Smooth muscle cell (in vitro differentiated cells): ENCODE measurements around the gene ACAP2. TPM values are rescaled to one million over a fixed set of nuclear protein-coding genes. Genes with fewer than 3 reads are reported as not detected.
A peak's percentile ranks its signal among the peaks of the same experiment; 100 is the strongest.
"Not testable (repeated sequence)": the region's sequence is repeated elsewhere in the genome, so short reads cannot be mapped to it uniquely, and the experiment has no call there.

Experiments used
- DNase-seq: peaks from one replicate; lab custom pipeline; 2025; ENCODE audit not compliant: unreplicated experiment; lab: John Stamatoyannopoulos, UW
- H2AFZ ChIP-seq: fragments of 200-600 bp; sonication (generic); 2 replicates; pipeline ENCODE4 v1.6.0; 2016; ENCODE audit warnings: antibody characterized with exemption, low read depth, mild to moderate bottlenecking
- H3F3A ChIP-seq: fragments of 200-600 bp; sonication (generic); 2 replicates; pipeline ENCODE4 v1.6.0; 2017; ENCODE audit warnings: antibody characterized with exemption, low read depth
- H3K27ac ChIP-seq: fragments of 200-600 bp; sonication (generic); 2 replicates; pipeline ENCODE4 v1.5.1; 2016; ENCODE audit warnings: low read depth, mild to moderate bottlenecking
- H3K27me3 ChIP-seq: fragments of 200-600 bp; sonication (generic); 2 replicates; pipeline ENCODE4 v1.6.1; 2016; ENCODE audit warnings: low read depth, mild to moderate bottlenecking
- H3K36me3 ChIP-seq: fragments of 200-600 bp; sonication (generic); 2 replicates; pipeline ENCODE4 v1.5.1; 2016; ENCODE audit warnings: low read depth
- H3K4me1 ChIP-seq: fragments of 200-600 bp; sonication (generic); 2 replicates; pipeline ENCODE4 v1.5.1; 2016; ENCODE audit warnings: low read depth
- H3K4me2 ChIP-seq: fragments of 200-600 bp; sonication (generic); 2 replicates; pipeline ENCODE4 v1.6.0; 2016; ENCODE audit warnings: mild to moderate bottlenecking
- H3K4me3 ChIP-seq: fragments of 200-600 bp; sonication (generic); 2 replicates; pipeline ENCODE4 v1.5.1; 2016; ENCODE audit warnings: mild to moderate bottlenecking
- H3K79me2 ChIP-seq: fragments of 200-600 bp; sonication (generic); 2 replicates; pipeline ENCODE4 v1.6.0; 2016; ENCODE audit warnings: low read depth, mild to moderate bottlenecking
- H3K9ac ChIP-seq: fragments of 200-600 bp; sonication (generic); 2 replicates; pipeline ENCODE4 v1.6.0; 2016; ENCODE audit warnings: low read depth
- H3K9me3 ChIP-seq: fragments of 200-600 bp; sonication (generic); replicated peaks from 2 replicates; pipeline ENCODE4 v1.5.1; 2016; ENCODE audit warnings: low read depth
- H4K20me1 ChIP-seq: fragments of 200-600 bp; sonication (generic); 2 replicates; pipeline ENCODE4 v1.6.0; 2016; ENCODE audit warnings: low read depth
- WGBS: methylation state at CpG from one replicate; pipeline ENCODE4 v1.1.7; 2016; ENCODE audit warnings: low lambda C conversion rate; 5-methylcytosine and 5-hydroxymethylcytosine counted together
- polyA plus RNA-seq: library from polyadenylated mRNA; unstranded; fragments of >200 nt; fragmentation: Nextera tagmentation; extraction: Ambion mirVana; gene quantifications from 2 replicates; pipeline ENCODE4 v1.2.1, GENCODE V29; 2016
- total RNA-seq: library from RNA; depleted of rRNA; stranded (reverse); fragments of >200 nt; gene quantifications from 2 replicates; pipeline ENCODE4 v1.2.3, GENCODE V29; 2014
- TF ChIP-seq, protein P1 (sequence below): fragments of 200-600 bp; sonication (generic); IDR thresholded peaks from 2 replicates; pipeline ENCODE4 v1.5.1; 2017; ENCODE audit warnings: borderline replicate concordance, mild to moderate bottlenecking, antibody characterized with exemption; ENCODE audit not compliant: insufficient read depth, poor library complexity, severe bottlenecking

The ACAP2 gene
- total and polyA plus RNA-seq, 2 experiments from 2014 or later = 19.8 to 41.8 TPM

DNA sequence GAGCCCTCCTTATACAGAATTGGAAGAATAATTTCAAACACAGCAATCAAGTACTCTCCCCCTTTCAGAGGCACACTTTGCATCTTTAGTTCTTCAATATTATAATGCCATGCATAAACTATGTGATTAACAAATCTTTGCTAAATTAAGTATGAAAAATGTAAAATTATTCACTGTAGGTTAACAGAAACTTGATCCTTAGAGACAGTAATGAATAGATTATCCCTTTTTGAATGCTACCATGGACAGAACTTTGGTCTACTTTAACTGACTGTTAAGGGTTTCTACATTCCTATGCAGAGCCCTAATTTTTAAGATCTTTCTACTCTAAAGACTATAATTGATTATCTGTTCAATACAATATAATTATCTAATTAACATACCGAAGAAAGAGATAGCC, 146.2 kb downstream of the ACAP2 start:
- H3K36me3 ChIP-seq = peaks cover 10% of the 10 kb centered on the region
- no peak overlapping the region for H3K27ac ChIP-seq
- no peaks in the 10 kb centered on the region for H4K20me1 ChIP-seq
- WGBS = 97% methylated on average over 1 of the region's 1 CpG
- H3K4me3 ChIP-seq = no peak overlapping the region
- H3K9ac ChIP-seq = no peak overlapping the region
- no peaks in the 10 kb centered on the region for H3F3A ChIP-seq
- no peaks in the 10 kb centered on the region for H3K79me2 ChIP-seq
- TF ChIP-seq, protein P1, sequence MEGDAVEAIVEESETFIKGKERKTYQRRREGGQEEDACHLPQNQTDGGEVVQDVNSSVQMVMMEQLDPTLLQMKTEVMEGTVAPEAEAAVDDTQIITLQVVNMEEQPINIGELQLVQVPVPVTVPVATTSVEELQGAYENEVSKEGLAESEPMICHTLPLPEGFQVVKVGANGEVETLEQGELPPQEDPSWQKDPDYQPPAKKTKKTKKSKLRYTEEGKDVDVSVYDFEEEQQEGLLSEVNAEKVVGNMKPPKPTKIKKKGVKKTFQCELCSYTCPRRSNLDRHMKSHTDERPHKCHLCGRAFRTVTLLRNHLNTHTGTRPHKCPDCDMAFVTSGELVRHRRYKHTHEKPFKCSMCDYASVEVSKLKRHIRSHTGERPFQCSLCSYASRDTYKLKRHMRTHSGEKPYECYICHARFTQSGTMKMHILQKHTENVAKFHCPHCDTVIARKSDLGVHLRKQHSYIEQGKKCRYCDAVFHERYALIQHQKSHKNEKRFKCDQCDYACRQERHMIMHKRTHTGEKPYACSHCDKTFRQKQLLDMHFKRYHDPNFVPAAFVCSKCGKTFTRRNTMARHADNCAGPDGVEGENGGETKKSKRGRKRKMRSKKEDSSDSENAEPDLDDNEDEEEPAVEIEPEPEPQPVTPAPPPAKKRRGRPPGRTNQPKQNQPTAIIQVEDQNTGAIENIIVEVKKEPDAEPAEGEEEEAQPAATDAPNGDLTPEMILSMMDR = no peak
- DNase-seq = no peak
- H3K27me3 ChIP-seq = no peaks in the 10 kb centered on the region
- H3K4me1 ChIP-seq = no peaks in the 10 kb centered on the region
- no peak overlapping the region for H2AFZ ChIP-seq
- no peak overlapping the region for H3K4me2 ChIP-seq
- H3K9me3 ChIP-seq = no peaks in the 10 kb centered on the region

DNA sequence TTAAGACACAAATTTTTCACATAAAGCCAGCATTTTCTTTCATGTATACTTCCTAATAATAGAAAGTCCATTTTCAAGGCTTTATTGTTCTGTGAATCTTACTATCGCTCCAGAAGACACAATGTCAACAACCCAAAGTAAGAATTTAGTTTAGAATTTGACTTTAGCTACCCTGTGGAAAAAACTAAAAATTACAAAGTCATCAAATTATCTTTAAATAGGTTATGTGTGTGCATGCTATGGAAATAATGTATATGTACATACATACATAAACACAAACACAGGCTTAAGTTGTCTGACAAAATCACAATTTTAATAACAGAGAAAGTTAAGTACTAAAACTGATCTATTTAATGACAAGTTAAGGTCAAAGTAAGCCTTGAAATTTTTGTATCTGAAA, 151.7 kb downstream of the ACAP2 start:
- Histone ChIP-seq H4K20me1 (no peaks in the 10 kb centered on the region), H3K27ac (no peak overlapping the region), H3K4me2 (no peak overlapping the region), H3K27me3 (no peaks in the 10 kb centered on the region), H3K79me2 (no peaks in the 10 kb centered on the region), H3K36me3 (peaks cover 5% of the 10 kb centered on the region), H3K9me3 (no peaks in the 10 kb centered on the region), H2AFZ (no peak overlapping the region), H3K4me3 (no peak overlapping the region), H3F3A (no peaks in the 10 kb centered on the region), H3K9ac (no peak overlapping the region), H3K4me1 (no peaks in the 10 kb centered on the region)
- TF ChIP-seq, protein P1 = no peak
- no peak for DNase-seq
- WGBS = 96% methylated on average over 1 of the region's 1 CpG

DNA sequence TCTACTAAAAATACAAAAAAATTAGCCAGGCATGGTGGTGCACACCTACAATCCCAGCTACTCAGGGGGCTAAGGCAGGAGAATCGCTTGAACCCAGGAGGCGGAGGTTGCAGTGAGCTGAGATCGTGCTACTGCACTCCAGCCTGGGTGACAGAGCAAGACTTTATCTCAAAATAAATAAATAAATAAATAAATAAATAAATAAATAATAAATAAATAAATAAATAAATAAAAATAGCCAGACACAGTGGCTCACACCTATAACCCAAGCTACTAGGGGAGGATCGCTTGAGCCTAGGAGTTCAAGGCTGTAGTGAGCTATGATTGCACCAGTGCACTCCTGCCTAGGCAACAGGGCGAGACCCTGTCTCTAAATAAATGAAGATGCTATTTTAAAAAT, 152.2 kb downstream of the ACAP2 start:
- H3K4me3 ChIP-seq, H3K79me2 ChIP-seq, H3K9me3 ChIP-seq, H3F3A ChIP-seq, H2AFZ ChIP-seq, H3K36me3 ChIP-seq, H3K4me1 ChIP-seq, H3K27me3 ChIP-seq, H3K27ac ChIP-seq, H3K4me2 ChIP-seq, H4K20me1 ChIP-seq, DNase-seq, H3K9ac ChIP-seq: not testable (repeated sequence)
- 96% methylated on average over 5 of the region's 5 CpGs for WGBS

DNA sequence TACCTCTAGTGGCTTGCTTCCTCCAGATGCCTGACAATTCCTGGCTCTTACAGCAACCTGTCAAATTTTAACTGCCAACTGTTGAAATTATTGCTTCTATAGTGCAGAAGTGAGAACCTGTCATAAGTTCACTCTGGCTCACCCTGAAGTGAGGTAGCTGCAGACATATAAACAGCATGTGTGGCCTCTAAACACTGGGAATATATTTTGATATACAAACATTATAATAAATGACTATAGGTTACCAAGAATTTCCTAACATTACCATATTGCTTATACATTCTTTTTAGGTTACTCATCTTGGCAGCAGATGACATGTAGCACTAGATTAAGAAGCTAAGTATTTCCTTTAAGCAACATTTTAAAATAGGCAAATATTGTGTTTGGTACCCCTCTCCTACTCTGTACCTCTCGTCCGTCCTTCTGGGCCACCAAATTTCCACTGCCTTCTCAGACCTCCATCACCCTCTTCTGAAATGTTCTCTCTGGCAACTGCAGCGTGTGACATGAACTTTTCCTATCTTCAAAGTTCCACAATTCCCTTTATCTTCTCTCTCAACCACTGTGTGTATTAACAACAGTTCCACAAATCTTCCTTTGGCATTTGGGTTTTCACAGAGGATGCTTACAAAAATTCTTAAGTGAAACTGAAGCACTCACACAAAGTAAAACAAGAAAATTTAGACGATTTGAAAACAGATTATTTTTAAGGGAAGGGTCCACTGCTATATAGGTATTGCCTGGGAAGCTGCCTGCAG, 156.5 kb downstream of the ACAP2 start:
- no peak for DNase-seq
- Histone ChIP-seq H3K4me3 (no peak overlapping the region), H3K4me1 (no peaks in the 10 kb centered on the region), H3K27me3 (no peaks in the 10 kb centered on the region), H3K9ac (no peak overlapping the region), H3K36me3 (no peaks in the 10 kb centered on the region), H2AFZ (no peak overlapping the region), H3K4me2 (no peak overlapping the region), H4K20me1 (no peaks in the 10 kb centered on the region), H3F3A (no peaks in the 10 kb centered on the region), H3K9me3 (no peaks in the 10 kb centered on the region), H3K27ac (peak overlapping the region; percentile 39), H3K79me2 (no peaks in the 10 kb centered on the region)
- WGBS = 67% methylated on average over 4 of the region's 4 CpGs
- TF ChIP-seq, protein P1 = no peak
